HepG2 (cell line): ENCODE measurements around the gene RBM12. TPM values are rescaled to one million over a fixed set of nuclear protein-coding genes. Genes with fewer than 3 reads are reported as not detected.

Experiments
- AHDC1 ChIP-seq: sonication (generic); formaldehyde crosslinking; IDR thresholded peaks from 2 replicates; pipeline ENCODE4 v1.5.1; 2020; ENCODE audit warnings: mild to moderate bottlenecking, missing genetic modification reagents, borderline replicate concordance
- ELF4 ChIP-seq: sonication (generic); formaldehyde crosslinking; IDR thresholded peaks from 2 replicates; pipeline ENCODE4 v1.5.0; 2020; ENCODE audit warnings: missing genetic modification reagents, mild to moderate bottlenecking, moderate library complexity, borderline replicate concordance
- EZH2 ChIP-seq: conservative IDR thresholded peaks from 2 replicates; pipeline ENCODE4 v1.6.1; 2012; ENCODE audit warnings: mild to moderate bottlenecking, low read depth, low read length, moderate library complexity
- GABPA ChIP-seq, 2 experiments: IDR thresholded peaks; 2 replicates each; pipeline ENCODE4 v1.6.1; 2011 to 2016; ENCODE audit warnings: low read depth in 2 of 2, low read length in 1 of 2, missing biosample characterization in 1 of 2, missing genetic modification characterization in 1 of 2
- MEF2D ChIP-seq: sonication (generic); formaldehyde crosslinking; IDR thresholded peaks from 2 replicates; pipeline ENCODE4 v1.5.1; 2020; ENCODE audit warnings: mild to moderate bottlenecking, missing genetic modification reagents
- MXD1 ChIP-seq: sonication (generic); formaldehyde crosslinking; IDR thresholded peaks from 2 replicates; pipeline ENCODE4 v1.4.0; 2020; ENCODE audit warnings: mild to moderate bottlenecking, missing genetic modification reagents
- RBAK ChIP-seq: sonication (generic); formaldehyde crosslinking; IDR thresholded peaks from 2 replicates; pipeline ENCODE4 v1.5.1; 2020; ENCODE audit warnings: mild to moderate bottlenecking, missing genetic modification reagents
- SNAPC5 ChIP-seq: sonication (generic); formaldehyde crosslinking; IDR thresholded peaks from 2 replicates; pipeline ENCODE4 v1.8.1; 2023; ENCODE audit warnings: mild to moderate bottlenecking, missing genetic modification reagents, borderline replicate concordance
- ZFP62 ChIP-seq: sonication (generic); formaldehyde crosslinking; IDR thresholded peaks from 2 replicates; pipeline ENCODE4 v1.4.0; 2020; ENCODE audit warnings: missing genetic modification reagents
- ZNF142 ChIP-seq: sonication (generic); formaldehyde crosslinking; IDR thresholded peaks from 2 replicates; pipeline ENCODE4 v1.4.0; 2020; ENCODE audit warnings: missing genetic modification reagents
- ZNF331 ChIP-seq: sonication (generic); formaldehyde crosslinking; IDR thresholded peaks from 2 replicates; pipeline ENCODE4 v1.4.0; 2020; ENCODE audit warnings: missing genetic modification reagents
- ZNF547 ChIP-seq: sonication (generic); formaldehyde crosslinking; IDR thresholded peaks from 2 replicates; pipeline ENCODE4 v1.5.1; 2020; ENCODE audit warnings: mild to moderate bottlenecking, missing genetic modification reagents
- ZNF589 ChIP-seq: sonication (generic); formaldehyde crosslinking; conservative IDR thresholded peaks from 2 replicates; pipeline ENCODE4 v1.8.0; 2022; ENCODE audit warnings: mild to moderate bottlenecking, moderate library complexity, missing genetic modification reagents
- ZNF670 ChIP-seq: sonication (generic); formaldehyde crosslinking; IDR thresholded peaks from 2 replicates; pipeline ENCODE4 v1.8.0; 2022; ENCODE audit warnings: mild to moderate bottlenecking, missing genetic modification reagents, borderline replicate concordance
- polyA plus RNA-seq, 8 experiments: library from polyadenylated mRNA; depleted of rRNA in 3 of 8; stranded (reverse) in 7 of 8; unstranded in 1 of 8; fragments of >200 nt; fragmentation: Illumina TruSeq in 4 of 8; extraction: Trizol in 4 of 8; gene quantifications; 2 replicates each; pipeline versions ENCODE4 v1.2.1 to v1.2.3, GENCODE V29; 2011 to 2016; ENCODE audit warnings: low read depth in 4 of 8, missing spikeins in 1 of 8, mixed read lengths in 1 of 8; ENCODE audit not compliant: insufficient read depth in 1 of 8
- total RNA-seq, 5 experiments: library from RNA; depleted of rRNA; stranded (reverse); fragments of >200 nt; fragmentation: Illumina TruSeq; extraction: Trizol; gene quantifications; 2 replicates each; pipeline ENCODE4 v1.2.3, GENCODE V29; 2016; ENCODE audit warnings: low read depth in 1 of 5
- TF ChIP-seq, protein P1 (sequence below): sonication (generic); formaldehyde crosslinking; IDR thresholded peaks from 2 replicates; pipeline ENCODE4 v1.8.0; 2022; ENCODE audit warnings: mild to moderate bottlenecking, missing genetic modification reagents, moderate library complexity

RBM12 gene
- total and polyA plus RNA-seq, 2 of the 13 experiments (the other 11 are each of a cell fraction or from before 2014, with no cell fraction given) = 97.9 to 104 TPM

DNA sequence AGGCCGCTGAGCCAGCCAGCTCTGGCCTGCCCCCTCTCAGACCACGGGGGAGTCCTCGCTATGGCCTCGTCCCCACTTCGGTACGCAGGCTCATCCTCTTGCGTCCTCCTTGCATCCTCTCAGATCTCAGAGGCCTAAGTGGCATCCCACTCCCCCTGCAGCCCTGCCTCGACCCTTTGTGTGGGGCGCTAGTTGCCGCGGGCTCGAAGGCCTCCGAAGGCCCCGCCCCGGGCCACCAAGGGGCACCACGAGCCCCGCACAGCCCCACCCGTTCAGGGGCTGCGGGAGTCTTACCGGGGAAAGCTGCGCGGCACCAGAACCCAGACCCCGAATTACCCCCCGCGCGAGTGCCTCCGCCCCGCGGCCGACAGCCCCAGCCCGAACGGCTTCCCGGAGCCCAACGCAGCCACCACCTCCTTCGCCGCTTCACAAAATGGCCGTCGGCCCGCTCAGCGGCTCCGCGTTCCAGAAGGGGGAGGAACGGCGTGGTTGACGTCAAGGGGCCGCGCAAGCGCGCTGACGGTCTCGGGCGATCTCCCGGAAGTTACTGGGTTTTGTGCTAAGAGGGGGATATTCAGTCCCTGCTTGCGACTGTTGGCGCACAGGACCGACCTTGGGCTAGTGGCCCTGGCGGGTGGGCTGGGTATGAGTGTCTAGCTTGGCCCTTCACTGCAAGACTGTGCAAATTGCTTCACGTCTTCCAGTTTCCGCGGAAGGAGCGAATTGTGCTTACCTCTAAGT is at the start of gene RBM12, which contains the start of gene CPNE1 (continued):
- TF ChIP-seq ZNF670 (peak; percentile 99), AHDC1 (CRISPR knock-in tag) (peak; percentile 73), MEF2D (CRISPR knock-in tag) (peak; percentile 96), EZH2 (no peak), MXD1 (CRISPR knock-in tag) (peak; percentile 95), ZNF331 (peak; percentile 93), SNAPC5 (peak; percentile 96), ZNF142 (no peak; the same call in 1 of the 2 replicates), ZNF547 (CRISPR knock-in tag) (peak; percentile 98), RBAK (CRISPR knock-in tag) (0 out of 2 replicates have a peak, but pooled peaks have one; percentile 24), ZFP62 (CRISPR knock-in tag) (no peak), GABPA (IDR thresholded peaks at IDR 0.05; ENCODE audit: low read depth, low read length) (no peak), GABPA (CRISPR knock-in tag; IDR thresholded peaks at IDR 0.05; ENCODE audit: low read depth) (peak; percentile 86), ELF4 (CRISPR knock-in tag) (peak; percentile 97), ZNF589 (no peak; the same call in 1 of the 2 replicates)
- TF ChIP-seq, protein P1, sequence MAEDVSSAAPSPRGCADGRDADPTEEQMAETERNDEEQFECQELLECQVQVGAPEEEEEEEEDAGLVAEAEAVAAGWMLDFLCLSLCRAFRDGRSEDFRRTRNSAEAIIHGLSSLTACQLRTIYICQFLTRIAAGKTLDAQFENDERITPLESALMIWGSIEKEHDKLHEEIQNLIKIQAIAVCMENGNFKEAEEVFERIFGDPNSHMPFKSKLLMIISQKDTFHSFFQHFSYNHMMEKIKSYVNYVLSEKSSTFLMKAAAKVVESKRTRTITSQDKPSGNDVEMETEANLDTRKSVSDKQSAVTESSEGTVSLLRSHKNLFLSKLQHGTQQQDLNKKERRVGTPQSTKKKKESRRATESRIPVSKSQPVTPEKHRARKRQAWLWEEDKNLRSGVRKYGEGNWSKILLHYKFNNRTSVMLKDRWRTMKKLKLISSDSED = no peak
